DOHH2 (cell line): ENCODE data around the gene KIAA1328.

Source experiments
- H3F3A ChIP-seq: fragments of 200-600 bp; sonication (generic), shearing (Covaris generic); 2 replicates; pipeline ENCODE4 v1.6.0; 2016; ENCODE audit warnings: antibody characterized with exemption, mild to moderate bottlenecking; ENCODE audit not compliant: control insufficient read depth, insufficient read depth
- H3K27ac ChIP-seq: fragments of 200-600 bp; sonication (generic); 2 replicates; pipeline ENCODE4 v1.5.1; 2014; ENCODE audit warnings: low read depth, mild to moderate bottlenecking, low read length, moderate library complexity
- H3K27me3 ChIP-seq: fragments of 200-600 bp; sonication (generic); 2 replicates; pipeline ENCODE4 v1.6.1; 2014; ENCODE audit warnings: mild to moderate bottlenecking, low read length, mixed read lengths; ENCODE audit not compliant: control insufficient read depth
- H3K36me3 ChIP-seq: fragments of 200-600 bp; sonication (generic); 2 replicates; pipeline ENCODE4 v1.6.1; 2014; ENCODE audit warnings: mild to moderate bottlenecking, low read length, moderate library complexity, mixed read lengths; ENCODE audit not compliant: control insufficient read depth
- H3K4me1 ChIP-seq: fragments of 200-600 bp; sonication (generic); 2 replicates; pipeline ENCODE4 v1.6.1; 2014; ENCODE audit warnings: mild to moderate bottlenecking, low read length, mixed read lengths; ENCODE audit not compliant: control insufficient read depth
- H3K4me2 ChIP-seq: fragments of 200-600 bp; sonication (generic); 2 replicates; pipeline ENCODE4 v1.6.0; 2014; ENCODE audit warnings: mild to moderate bottlenecking, low read length, moderate library complexity
- H3K4me3 ChIP-seq: fragments of 200-600 bp; sonication (generic); 2 replicates; pipeline ENCODE4 v1.5.1; 2014; ENCODE audit warnings: mild to moderate bottlenecking, low read length, mixed read lengths
- H3K79me2 ChIP-seq: fragments of 200-600 bp; sonication (generic); 2 replicates; pipeline ENCODE4 v1.6.1; 2014; ENCODE audit warnings: mild to moderate bottlenecking, low read length, mixed read lengths; ENCODE audit not compliant: control insufficient read depth
- H3K9me2 ChIP-seq: fragments of 200-600 bp; sonication (generic); replicated peaks from 2 replicates; pipeline ENCODE4 v1.6.1; 2014; ENCODE audit warnings: mild to moderate bottlenecking, low read length, mixed read lengths; ENCODE audit not compliant: control insufficient read depth
- H3K9me3 ChIP-seq: fragments of 200-600 bp; sonication (generic); 2 replicates; pipeline ENCODE4 v1.6.1; 2014; ENCODE audit warnings: antibody characterized with exemption, low read length, mixed read lengths; ENCODE audit not compliant: control insufficient read depth, insufficient read depth
- H4K20me1 ChIP-seq: fragments of 200-600 bp; sonication (generic); 2 replicates; pipeline ENCODE4 v1.6.0; 2014; ENCODE audit warnings: low read depth, mild to moderate bottlenecking, antibody characterized with exemption, low read length, moderate library complexity; ENCODE audit not compliant: control insufficient read depth, insufficient read depth
- EZH2phosphoT487 ChIP-seq: fragments of 200-600 bp; sonication (generic); IDR thresholded peaks from 2 replicates; pipeline ENCODE4 v1.6.1; 2017; ENCODE audit warnings: borderline replicate concordance, mild to moderate bottlenecking, antibody characterized with exemption, low read length, moderate library complexity, mixed read lengths
- TF ChIP-seq, protein P1 (sequence below): fragments of 200-600 bp; sonication (generic); IDR thresholded peaks from one replicate; pipeline ENCODE4 v1.5.1; 2014; ENCODE audit warnings: antibody characterized with exemption, mild to moderate bottlenecking, low read depth, low read length; ENCODE audit not compliant: poor library complexity, severe bottlenecking

Gene KIAA1328

DNA sequence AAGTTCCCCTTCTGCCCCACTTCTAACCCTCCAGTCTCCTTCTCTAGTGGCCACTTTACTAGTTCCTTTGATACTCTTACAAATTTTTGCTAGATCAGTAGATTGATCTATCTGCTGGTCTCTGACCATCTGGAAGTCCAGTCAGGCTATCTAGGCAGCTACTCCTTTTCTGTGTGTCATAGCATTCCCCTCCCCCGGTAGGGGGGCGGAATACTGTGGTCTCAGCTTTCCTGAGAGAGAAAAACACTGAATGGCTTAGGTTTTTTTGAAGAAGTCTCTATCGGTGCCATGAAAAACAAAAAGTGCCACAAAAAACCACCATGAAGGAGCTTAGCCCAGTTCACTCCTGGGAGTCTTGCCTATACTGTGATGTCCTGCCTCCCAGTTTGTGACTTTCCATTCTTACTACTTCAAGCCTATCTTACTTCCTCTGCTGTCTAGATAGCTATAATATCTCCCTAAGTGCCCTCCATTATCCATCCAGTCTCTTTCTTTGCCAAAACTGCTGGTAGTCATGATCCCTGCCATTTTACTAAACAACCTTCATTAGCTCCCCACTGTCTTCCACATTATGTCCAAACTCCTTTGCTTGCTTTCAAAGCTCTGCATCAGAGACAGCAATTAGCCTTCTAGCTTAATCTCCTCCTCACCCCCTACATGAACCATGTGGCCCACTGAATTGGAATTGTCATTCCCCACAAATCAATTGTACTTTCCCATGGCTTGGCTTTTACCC is 30.0 kb upstream of the KIAA1328 start:
- no peak overlapping the region for H3K27ac ChIP-seq
- TF ChIP-seq, protein P1, sequence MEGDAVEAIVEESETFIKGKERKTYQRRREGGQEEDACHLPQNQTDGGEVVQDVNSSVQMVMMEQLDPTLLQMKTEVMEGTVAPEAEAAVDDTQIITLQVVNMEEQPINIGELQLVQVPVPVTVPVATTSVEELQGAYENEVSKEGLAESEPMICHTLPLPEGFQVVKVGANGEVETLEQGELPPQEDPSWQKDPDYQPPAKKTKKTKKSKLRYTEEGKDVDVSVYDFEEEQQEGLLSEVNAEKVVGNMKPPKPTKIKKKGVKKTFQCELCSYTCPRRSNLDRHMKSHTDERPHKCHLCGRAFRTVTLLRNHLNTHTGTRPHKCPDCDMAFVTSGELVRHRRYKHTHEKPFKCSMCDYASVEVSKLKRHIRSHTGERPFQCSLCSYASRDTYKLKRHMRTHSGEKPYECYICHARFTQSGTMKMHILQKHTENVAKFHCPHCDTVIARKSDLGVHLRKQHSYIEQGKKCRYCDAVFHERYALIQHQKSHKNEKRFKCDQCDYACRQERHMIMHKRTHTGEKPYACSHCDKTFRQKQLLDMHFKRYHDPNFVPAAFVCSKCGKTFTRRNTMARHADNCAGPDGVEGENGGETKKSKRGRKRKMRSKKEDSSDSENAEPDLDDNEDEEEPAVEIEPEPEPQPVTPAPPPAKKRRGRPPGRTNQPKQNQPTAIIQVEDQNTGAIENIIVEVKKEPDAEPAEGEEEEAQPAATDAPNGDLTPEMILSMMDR: no peak
- TF ChIP-seq EZH2phosphoT487: no peak
- H3K79me2 ChIP-seq: no peaks in the 10 kb centered on the region
- H3K27me3 ChIP-seq: no peaks in the 10 kb centered on the region
- peaks cover 77% of the 10 kb centered on the region for H3K36me3 ChIP-seq
- no peak overlapping the region for H3K4me3 ChIP-seq
- H3K9me2 ChIP-seq: no peaks in the 10 kb centered on the region
- no peak overlapping the region for H3K4me2 ChIP-seq
- no peaks in the 10 kb centered on the region for H3K4me1 ChIP-seq
- no peaks in the 10 kb centered on the region for H3F3A ChIP-seq
- no peaks in the 10 kb centered on the region for H3K9me3 ChIP-seq
- H4K20me1 ChIP-seq: no peaks in the 10 kb centered on the region

DNA sequence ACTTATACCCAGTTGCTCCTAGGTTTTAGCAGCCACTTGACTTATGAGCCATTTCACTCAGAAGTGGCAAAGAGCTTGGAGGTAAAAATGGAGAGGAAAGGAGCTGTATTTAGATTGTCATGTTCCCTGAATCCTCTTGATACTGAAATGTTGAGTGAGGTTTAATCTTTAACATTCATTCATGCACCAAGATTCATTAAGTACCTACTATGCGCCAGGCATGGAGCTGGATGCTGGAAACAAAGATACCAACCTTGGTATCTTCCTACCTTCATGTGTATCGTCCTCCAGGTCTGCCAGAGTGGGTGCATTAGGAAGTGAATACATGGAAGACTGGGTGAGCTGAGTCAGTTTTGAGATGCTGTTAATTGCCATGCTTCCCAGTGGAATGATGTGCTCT is 23.8 kb upstream of the KIAA1328 start:
- H3K27ac ChIP-seq: no peak overlapping the region
- no peaks in the 10 kb centered on the region for H3K9me3 ChIP-seq
- no peak overlapping the region for H3K4me2 ChIP-seq
- H3K36me3 ChIP-seq: peaks cover 71% of the 10 kb centered on the region
- peaks cover 1% of the 10 kb centered on the region; the same call in 1 of the 2 replicates for H3F3A ChIP-seq
- peaks cover 3% of the 10 kb centered on the region; the same call in 1 of the 2 replicates for H3K4me1 ChIP-seq
- H3K79me2 ChIP-seq: no peaks in the 10 kb centered on the region
- TF ChIP-seq, protein P1: no peak
- no peak for TF ChIP-seq EZH2phosphoT487
- H3K27me3 ChIP-seq: no peaks in the 10 kb centered on the region
- 0 out of 2 replicates have a peak, but pooled peaks cover 3% of the 10 kb centered on the region for H4K20me1 ChIP-seq
- no peak overlapping the region for H3K4me3 ChIP-seq
- no peaks in the 10 kb centered on the region for H3K9me2 ChIP-seq

DNA sequence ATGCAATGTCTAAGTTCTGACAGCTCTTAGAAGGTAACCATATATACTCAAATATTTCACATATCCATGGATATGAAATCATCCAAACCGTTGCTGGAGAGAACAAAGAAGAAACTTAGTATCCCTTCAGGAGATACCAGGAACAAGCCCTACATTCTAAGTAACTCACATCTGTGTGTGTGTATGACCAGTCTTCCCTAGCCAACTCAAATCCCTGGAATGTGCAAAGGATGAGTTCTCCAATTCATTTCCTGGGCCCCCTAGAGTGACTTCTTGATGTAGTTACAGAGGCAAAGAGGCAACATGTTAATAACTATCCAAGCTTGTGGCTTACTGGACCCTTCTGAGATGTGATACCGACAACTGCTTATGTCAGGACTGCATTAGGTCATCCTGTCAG is 20.2 kb upstream of the KIAA1328 start:
- no peak overlapping the region for H3K4me3 ChIP-seq
- H3K9me3 ChIP-seq: no peaks in the 10 kb centered on the region
- peaks cover 3% of the 10 kb centered on the region; the same call in 1 of the 2 replicates for H3K4me1 ChIP-seq
- H3K27ac ChIP-seq: no peak overlapping the region
- peaks cover 48% of the 10 kb centered on the region for H3K36me3 ChIP-seq
- H3K4me2 ChIP-seq: no peak overlapping the region
- H4K20me1 ChIP-seq: 0 out of 2 replicates have a peak, but pooled peaks cover 3% of the 10 kb centered on the region
- H3F3A ChIP-seq: peaks cover 5% of the 10 kb centered on the region; the same call in 1 of the 2 replicates
- H3K79me2 ChIP-seq: no peaks in the 10 kb centered on the region
- no peaks in the 10 kb centered on the region for H3K9me2 ChIP-seq
- no peaks in the 10 kb centered on the region for H3K27me3 ChIP-seq
- TF ChIP-seq EZH2phosphoT487: no peak
- TF ChIP-seq, protein P1: no peak
